DMS53 treated with DMSO at 0.1 percent for 48 hours (cell line): Measurements from ENCODE around the gene KIF26B.
A peak's percentile ranks its signal among the peaks of the same experiment; 100 is the strongest.
"Not testable (repeated sequence)": the region's sequence is repeated elsewhere in the genome, so short reads cannot be mapped to it uniquely, and the experiment has no call there.

ENCODE experiments used
- DNase-seq: peaks from one replicate; lab custom pipeline; 2025; ENCODE audit not compliant: unreplicated experiment; lab: John Stamatoyannopoulos, UW

KIF26B gene

GRCh38 chr1:245345191-245345884 is 190.6 kb downstream of the KIF26B start:
- DNase-seq: peak; percentile 31

DNA sequence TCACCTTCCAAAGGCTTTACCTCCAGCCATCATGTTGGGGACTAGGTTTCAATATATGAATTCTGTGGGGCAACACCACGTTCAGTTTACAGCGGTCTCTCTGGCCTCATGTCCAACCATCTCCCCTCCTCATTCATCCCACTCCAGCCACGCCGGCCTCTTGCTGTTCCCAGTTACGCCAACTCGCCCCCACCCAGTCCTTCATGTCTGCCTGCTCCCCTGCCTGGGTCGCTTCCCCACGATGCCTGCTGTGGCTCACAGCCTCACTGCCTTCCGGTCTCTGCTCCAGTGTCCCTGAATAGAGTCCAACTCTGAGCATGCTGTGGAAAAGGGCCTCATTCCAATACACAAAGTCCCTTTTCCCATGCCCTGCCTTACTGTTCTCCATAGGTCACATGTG is 193.8 kb downstream of the KIF26B start:
- no peak for DNase-seq

DNA sequence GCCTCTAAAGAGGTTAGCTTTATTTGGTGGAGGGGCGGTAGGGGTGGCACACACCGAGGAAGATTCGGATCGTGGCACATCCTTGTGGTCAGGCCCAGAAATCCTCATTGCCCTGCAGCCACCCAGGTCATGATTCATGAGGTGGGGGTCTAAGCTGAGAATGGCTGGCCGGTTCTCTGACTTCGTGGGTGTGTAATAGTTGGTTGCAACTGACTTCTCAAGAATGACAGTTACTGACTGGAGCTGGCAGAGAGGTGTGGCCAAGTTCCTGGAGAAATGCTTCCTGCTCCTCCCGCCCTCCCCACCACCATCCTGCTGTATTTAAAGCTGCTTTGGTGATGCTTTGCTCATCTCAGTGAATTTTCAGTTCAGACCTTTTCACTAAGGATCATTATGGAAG is 198.6 kb downstream of the KIF26B start:
- DNase-seq: no peak

DNA sequence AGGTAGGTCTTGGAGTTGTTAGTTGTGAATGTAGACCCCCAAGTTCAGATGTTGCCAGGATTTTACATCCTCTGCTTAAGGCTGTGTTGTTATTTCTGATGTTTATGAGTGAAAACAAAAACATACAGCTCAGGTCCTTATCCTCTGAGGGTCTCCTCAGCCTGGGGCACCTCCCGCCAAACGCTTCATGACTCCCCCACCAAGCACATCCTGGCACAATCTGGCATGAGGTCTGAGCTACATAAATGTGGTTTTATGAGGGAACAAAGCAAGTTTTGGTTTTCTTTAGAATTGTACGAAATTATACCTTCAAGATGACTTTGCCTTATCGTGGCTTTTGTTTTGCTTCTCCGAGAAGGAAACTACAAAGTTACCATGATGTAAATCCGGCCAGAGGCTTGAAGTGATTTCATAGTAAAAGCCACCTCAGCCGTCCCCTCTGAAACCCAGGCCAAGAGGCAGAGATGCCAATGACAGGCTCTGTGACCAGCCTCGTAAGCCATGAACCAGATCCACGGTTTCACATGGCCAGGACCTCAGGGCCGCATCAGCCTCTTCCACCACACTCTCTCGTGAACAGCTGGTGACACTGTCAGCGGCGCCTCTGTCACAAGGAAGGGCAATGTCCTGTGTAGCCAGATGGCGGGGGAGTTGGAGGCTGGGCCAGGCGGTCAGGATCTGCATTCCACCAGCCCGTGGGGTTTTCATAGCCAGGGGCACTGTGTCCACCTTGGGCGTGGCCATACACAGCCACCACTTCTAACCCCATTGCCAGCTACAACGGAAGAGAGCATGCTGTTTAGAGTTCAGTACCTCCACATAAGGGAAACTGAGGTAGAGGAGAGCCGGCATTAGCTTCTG is 199.4 kb downstream of the KIF26B start:
- DNase-seq: no peak

DNA sequence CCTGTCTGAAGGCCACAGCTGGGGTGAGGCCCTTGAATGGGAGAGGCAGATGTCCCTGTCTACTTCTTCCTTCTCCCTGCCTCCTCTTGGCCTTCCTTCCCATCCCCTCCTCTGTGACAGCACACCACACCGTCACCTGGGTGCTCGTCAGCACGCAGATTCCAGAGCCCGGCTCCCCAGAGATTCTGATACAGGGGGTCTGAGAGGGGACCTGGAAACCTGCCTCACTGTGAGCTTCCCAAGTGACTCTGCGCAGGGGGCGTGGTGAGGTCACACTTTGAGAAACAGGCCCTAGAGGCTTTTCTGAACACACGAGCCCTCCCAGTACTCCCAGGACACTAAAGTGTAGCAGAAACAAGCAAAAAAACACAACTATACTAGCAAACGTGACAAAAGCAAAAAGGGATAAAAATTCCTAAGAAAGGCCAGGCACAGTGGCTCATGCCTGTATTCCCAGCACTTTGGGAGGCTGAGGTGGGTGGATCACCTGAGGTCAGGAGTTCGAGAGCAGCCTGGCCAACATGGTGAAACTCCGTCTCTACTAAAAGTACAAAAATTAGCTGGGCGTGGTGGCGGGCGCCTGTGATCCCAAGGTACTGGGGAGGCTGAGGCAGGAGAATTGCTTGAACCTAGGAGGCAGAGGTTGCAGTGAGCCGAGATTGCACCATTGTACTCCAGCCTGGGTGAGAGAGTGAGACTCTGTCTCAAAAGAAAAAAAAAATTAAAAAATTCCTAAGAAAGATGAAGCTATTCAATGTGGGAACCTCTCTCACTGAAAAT is 201.3 kb downstream of the KIF26B start:
- DNase-seq: not testable (repeated sequence)

GRCh38 chr1:245356891-245357585 is 202.3 kb downstream of the KIF26B start:
- no peak for DNase-seq

DNA sequence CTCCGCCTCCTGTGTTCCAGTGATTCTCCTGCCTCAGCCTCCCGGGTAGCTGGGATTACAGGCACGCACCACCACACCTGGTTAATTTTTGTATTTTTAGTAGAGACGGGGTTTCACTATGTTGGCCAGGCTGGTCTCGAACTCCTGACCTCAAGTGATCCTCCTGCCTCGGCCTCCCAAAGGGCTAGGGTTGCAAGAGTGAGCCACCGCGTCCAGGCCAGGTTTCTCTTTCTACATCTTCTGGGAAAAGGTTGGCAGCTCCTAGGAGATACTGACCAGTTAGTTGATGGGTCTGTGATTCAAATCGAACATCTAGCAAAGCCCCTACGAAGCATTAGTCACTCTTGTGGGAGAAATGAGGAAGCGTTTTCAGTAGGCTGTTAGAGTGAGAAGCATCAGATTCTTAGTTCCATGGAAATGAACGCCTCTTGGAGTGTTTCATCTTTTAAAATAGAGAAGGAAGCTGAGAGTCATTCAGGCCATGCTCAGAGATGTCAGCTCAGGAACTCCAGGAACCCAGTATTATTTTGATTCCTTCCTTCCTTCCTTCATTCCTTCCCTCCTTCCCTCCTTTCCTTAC is 204.4 kb downstream of the KIF26B start:
- not testable (repeated sequence) for DNase-seq

GRCh38 chr1:245361065-245361464 is 206.3 kb downstream of the KIF26B start:
- DNase-seq: no peak

GRCh38 chr1:245361951-245362350 is 207.2 kb downstream of the KIF26B start:
- DNase-seq: no peak

DNA sequence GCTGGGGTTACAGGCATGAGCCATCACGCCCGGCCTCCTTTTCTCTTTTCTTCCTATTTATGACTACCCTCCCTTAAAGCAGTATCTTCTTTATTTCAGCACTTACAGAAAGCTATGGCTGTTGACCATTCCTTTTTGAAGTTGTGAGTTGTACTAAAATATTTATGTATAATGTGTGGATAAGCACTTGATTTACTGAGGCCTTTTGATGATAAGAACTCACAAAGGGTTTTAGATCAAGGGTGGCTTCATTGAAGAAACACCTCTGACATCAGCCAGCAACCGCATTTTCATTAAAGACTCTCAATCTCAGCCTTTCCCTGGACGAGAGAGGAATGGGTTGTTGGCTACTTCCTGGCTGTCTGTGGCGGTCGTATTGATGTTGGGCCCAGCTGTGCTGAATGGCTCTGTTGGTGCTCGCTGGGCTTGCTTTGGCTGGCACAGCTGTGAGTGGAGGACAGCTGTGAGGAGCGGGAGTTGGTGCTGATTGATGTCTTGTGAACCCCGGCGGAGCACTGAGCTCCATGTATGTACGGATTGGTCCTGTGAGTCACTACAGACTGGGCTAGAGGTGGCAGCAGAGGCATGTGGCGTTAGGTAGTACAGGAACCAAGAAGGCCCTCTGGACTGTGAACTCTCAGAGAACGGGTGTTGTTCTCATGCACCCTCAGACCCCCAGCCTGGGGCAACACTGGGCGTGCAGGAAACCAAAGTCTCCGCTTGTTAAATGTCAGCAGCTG is 208.8 kb downstream of the KIF26B start:
- no peak for DNase-seq

- no peak for DNase-seq
These were observed 210.6 kb downstream of the KIF26B start for GRCh38 chr1:245365095-245366020.

DNA sequence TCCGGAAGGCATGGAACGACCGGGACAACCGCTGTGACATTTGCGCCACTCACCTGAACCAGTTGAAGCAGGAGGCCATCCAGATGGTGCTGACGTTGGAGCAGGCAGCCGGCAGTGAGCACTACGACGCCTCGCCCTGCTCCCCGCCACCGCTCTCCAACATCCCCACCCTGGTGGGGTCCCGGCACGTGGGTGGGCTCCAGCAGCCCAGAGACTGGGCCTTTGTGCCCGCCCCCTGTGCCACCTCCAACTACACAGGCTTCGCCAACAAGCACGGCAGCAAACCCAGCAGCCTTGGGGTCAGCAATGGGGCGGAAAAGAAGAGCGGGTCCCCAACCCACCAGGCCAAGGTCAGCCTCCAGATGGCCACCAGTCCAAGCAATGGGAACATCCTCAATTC is 212.1 kb downstream of the KIF26B start:
- DNase-seq: no peak

GRCh38 chr1:245370175-245370825 is 215.5 kb downstream of the KIF26B start:
- DNase-seq: no peak

DNA sequence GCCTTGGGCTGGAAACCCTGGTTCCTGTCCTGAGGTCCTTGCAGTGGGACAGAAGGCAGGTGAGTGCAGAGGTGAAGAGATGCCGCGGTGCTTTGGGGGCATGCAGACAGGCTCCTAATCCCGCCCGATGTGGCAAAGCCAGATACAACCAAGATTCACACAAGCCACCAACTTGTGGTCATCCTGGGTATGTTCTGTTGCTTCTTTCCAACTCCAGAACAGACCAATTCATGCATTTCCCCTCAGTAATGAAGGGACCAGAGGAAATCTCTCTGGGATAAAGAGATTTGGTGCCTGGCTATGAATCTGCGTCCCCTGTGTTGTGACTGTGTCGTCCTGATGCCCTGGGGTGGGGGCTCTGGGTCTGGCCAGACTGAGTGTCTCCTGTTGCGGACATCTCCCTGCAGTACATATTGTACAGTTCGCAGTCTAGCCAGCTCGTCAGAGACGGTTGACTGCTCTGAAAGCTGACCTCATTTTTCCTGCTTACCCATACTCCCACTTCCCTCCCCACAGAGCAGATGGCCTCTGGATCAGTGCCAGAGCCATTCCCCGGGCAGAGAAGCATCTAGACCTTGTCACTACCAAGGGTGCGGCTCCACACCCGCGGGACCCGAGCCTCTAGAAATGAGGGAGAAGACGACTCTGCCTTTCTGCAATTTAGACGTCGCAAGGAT is 216.3 kb downstream of the KIF26B start:
- DNase-seq: no peak

GRCh38 chr1:245373131-245373530 is 218.3 kb downstream of the KIF26B start:
- no peak for DNase-seq

GRCh38 chr1:245375789-245376460 is 221.1 kb downstream of the KIF26B start:
- no peak for DNase-seq

DNA sequence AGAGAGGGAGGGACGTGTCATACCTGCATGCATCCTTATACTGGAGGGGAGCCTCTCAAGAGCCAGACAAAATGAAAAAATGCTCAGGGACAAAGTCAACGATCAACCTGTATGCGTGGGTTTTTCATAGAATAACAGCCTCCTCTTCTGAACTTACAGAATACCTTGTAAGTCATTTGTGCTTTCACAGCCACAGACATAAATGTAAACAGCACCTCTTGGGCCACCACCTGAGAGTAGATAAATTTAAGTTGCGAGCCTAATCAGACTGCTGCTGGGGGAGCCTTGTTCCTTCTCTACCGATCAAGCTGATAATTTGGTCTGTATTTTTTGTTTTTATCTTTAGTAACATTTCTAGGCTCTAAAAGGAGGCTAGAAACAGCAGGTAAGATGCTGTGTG is 223.1 kb downstream of the KIF26B start:
- DNase-seq: no peak
